Trophoblast cell (in vitro differentiated cells and primary cell): ENCODE measurements around the gene ZNF653.

Source experiments
- DNase-seq, 2 donors: peaks; one replicate each; pipeline ENCODE4 v3.0.0-alpha.2; 2016
- H2AFZ ChIP-seq: 2 replicates; pipeline ENCODE4 v1.6.1; 2013; ENCODE audit warnings: low read length, moderate library complexity, mild to moderate bottlenecking; ENCODE audit not compliant: insufficient read depth, poor library complexity
- H2AK5ac ChIP-seq: 2 replicates; pipeline ENCODE4 v1.6.1; 2013; ENCODE audit warnings: mild to moderate bottlenecking, low read length
- H2BK120ac ChIP-seq: 2 replicates; pipeline ENCODE4 v1.6.1; 2013; ENCODE audit warnings: low read length, mild to moderate bottlenecking, moderate library complexity; ENCODE audit not compliant: insufficient read depth, poor library complexity
- H2BK12ac ChIP-seq: 2 replicates; pipeline ENCODE4 v1.6.1; 2013; ENCODE audit warnings: mild to moderate bottlenecking, low read length, moderate library complexity
- H2BK5ac ChIP-seq: 2 replicates; pipeline ENCODE4 v1.6.1; 2013; ENCODE audit warnings: low read length, low read depth, moderate library complexity, mild to moderate bottlenecking; ENCODE audit not compliant: poor library complexity
- H3K14ac ChIP-seq: 2 replicates; pipeline ENCODE4 v1.6.1; 2013; ENCODE audit warnings: mild to moderate bottlenecking, low read length
- H3K18ac ChIP-seq: 2 replicates; pipeline ENCODE4 v1.6.1; 2013; ENCODE audit warnings: mild to moderate bottlenecking, low read length
- H3K23ac ChIP-seq: 2 replicates; pipeline ENCODE4 v1.6.1; 2013; ENCODE audit warnings: low read length
- H3K27ac ChIP-seq: 2 replicates; pipeline ENCODE4 v1.5.1; 2013; ENCODE audit warnings: low read depth, mild to moderate bottlenecking, inconsistent platforms, low read length, moderate library complexity
- H3K27me3 ChIP-seq: 2 replicates; pipeline ENCODE4 v1.6.1; 2013; ENCODE audit warnings: inconsistent platforms, mild to moderate bottlenecking, low read length, moderate library complexity; ENCODE audit not compliant: insufficient read depth
- H3K36me3 ChIP-seq, 2 experiments: 1 replicate in 1 of 2; 2 replicates in 1 of 2; pipeline ENCODE4 v1.6.1; 2013; ENCODE audit warnings: low read length in 2 of 2, mild to moderate bottlenecking in 2 of 2, moderate library complexity in 1 of 2; ENCODE audit not compliant: insufficient read depth in 2 of 2, control insufficient read depth in 1 of 2
- H3K4ac ChIP-seq: 2 replicates; pipeline ENCODE4 v1.6.1; 2013; ENCODE audit warnings: low read depth, mild to moderate bottlenecking, low read length, moderate library complexity
- H3K4me1 ChIP-seq, 2 experiments: 1 replicate in 1 of 2; 2 replicates in 1 of 2; pipeline ENCODE4 v1.6.1; 2013; ENCODE audit warnings: low read length in 2 of 2, mild to moderate bottlenecking in 2 of 2, moderate library complexity in 1 of 2; ENCODE audit not compliant: insufficient read depth in 2 of 2, control insufficient read depth in 1 of 2
- H3K4me2 ChIP-seq: 2 replicates; pipeline ENCODE4 v1.6.1; 2013; ENCODE audit warnings: inconsistent platforms, mild to moderate bottlenecking, low read length, moderate library complexity
- H3K4me3 ChIP-seq: 2 replicates; pipeline ENCODE4 v1.5.1; 2013; ENCODE audit warnings: mild to moderate bottlenecking, low read depth, low read length, inconsistent platforms
- H3K79me1 ChIP-seq: one replicate; pipeline ENCODE4 v1.6.1; 2013; ENCODE audit warnings: low read length
- H3K79me2 ChIP-seq: 2 replicates; pipeline ENCODE4 v1.6.1; 2013; ENCODE audit warnings: low read length, mild to moderate bottlenecking; ENCODE audit not compliant: control insufficient read depth, insufficient read depth, poor library complexity
- H3K9ac ChIP-seq: 2 replicates; pipeline ENCODE4 v1.6.1; 2013; ENCODE audit warnings: mild to moderate bottlenecking, low read length
- H3K9me3 ChIP-seq: 2 replicates; pipeline ENCODE4 v1.6.1; 2013; ENCODE audit warnings: low read depth, mild to moderate bottlenecking, control low read depth, inconsistent platforms, low read length; ENCODE audit not compliant: insufficient read depth
- H4K12ac ChIP-seq: 2 replicates; pipeline ENCODE4 v1.6.1; 2013; ENCODE audit warnings: low read depth, mild to moderate bottlenecking, low read length, moderate library complexity
- H4K8ac ChIP-seq: 2 replicates; pipeline ENCODE4 v1.6.1; 2013; ENCODE audit warnings: low read depth, mild to moderate bottlenecking, low read length, moderate library complexity
- H4K91ac ChIP-seq: one replicate; pipeline ENCODE4 v1.6.1; 2013; ENCODE audit warnings: low read depth, mild to moderate bottlenecking, low read length, moderate library complexity
- WGBS: extraction: QIAGEN DNeasy Blood & Tissue Kit; methylation state at CpG from one replicate; pipeline ENCODE4 v1.1.7; 2013; ENCODE audit warnings: missing lambda C conversion rate; ENCODE audit not compliant: insufficient read length, insufficient coverage; ENCODE audit errors: extremely low coverage; 5-methylcytosine and 5-hydroxymethylcytosine counted together

ZNF653 gene

DNA sequence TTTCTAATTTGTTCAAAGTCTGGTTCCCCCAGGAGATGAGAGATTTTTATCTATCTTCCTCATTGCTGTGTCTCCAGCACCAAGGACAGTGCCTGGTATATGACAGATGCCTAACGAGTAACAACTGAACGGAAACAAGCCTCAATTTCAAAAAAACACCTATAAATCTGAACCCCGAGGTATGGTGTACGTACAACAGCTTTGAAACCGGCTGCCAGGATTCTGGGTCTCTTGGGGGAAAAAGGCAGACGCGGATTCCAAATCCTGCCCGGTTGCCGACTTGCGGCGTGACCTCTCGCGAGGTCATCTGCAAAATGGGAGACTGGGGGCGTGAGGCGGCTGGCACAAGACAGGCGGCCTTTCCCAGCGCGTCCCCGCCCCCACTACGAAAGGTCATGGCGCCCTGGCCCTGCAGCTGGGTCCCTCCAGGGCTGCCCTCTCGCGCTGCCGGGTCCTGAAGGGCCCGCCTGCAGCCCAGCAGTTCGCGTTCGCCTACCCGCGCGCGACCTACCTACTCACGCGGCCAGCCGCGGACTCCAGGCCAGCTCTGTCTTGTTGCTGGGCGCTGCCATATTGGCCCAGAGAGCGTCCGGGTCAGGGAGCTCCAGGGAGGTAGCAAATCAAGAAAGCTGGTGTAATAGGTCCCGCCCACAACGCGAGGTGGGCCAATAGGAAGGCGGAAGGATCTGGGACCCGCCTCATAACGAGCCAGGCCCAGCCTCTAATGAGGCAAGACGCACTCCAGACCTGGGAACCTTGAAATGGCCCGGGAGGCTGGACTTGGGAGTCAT, 23.1 kb upstream of the ZNF653 start, which contains the start of gene ECSIT:
Gene ECSIT, minus strand, starts transcription at position 584 of the 791 bp plus-strand sequence. CDS start 9,964 bp downstream, outside the sequence.
- Histone ChIP-seq H3K79me1 (peaks cover 5% of the 10 kb centered on the region), H3K27ac (peak within 1 kb of the TSS; percentile 87), H4K91ac (peak within 1 kb of the TSS; percentile 56), H3K36me3 (no peaks in the 10 kb centered on the region), H3K9ac (peak within 1 kb of the TSS; percentile 77), H3K27me3 (no peaks in the 10 kb centered on the region), H3K23ac (no peak within 1 kb of the TSS), H2AFZ (peak within 1 kb of the TSS; percentile 17), H3K18ac (peak within 1 kb of the TSS; percentile 12), H3K79me2 (peaks cover 2% of the 10 kb centered on the region), H2AK5ac (no peak within 1 kb of the TSS), H3K4ac (no peak within 1 kb of the TSS), H2BK12ac (no peak within 1 kb of the TSS), H4K12ac (peak within 1 kb of the TSS; percentile 26), H2BK5ac (peak within 1 kb of the TSS; percentile 38), H4K8ac (peak within 1 kb of the TSS; percentile 78), H3K9me3 (no peaks in the 10 kb centered on the region), H3K4me3 (peak within 1 kb of the TSS; percentile 91), H3K4me1 (peaks cover 0 to 7% of the 10 kb centered on the region in 2 experiments), H3K4me2 (peak within 1 kb of the TSS; percentile 86), H3K14ac (peak within 1 kb of the TSS; percentile 25), H2BK120ac (peak within 1 kb of the TSS; percentile 34)
- DNase-seq = peak; percentile 100
- WGBS = no CpG with 5 or more reads among the region's 47 CpGs

DNA sequence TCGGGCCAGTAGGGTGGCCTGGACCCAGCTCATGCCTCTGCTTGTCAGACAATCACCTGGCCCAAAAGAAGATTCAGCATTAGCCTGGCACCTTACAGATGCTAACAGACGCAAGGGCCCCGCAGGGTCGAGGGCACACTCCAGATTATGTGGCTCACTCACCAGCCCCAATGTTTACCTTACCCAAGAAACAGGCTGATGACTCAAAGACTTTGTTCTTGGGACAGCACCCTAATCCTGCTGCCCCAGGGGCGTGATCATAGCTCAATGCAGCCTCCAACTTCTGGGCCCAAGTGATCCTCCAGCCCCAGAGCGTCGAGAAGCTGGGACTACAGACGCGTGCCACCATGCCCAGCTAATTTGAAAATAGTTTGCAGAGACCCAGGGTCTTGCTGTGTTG, 13.5 kb upstream of the ZNF653 start:
- no peaks in the 10 kb centered on the region for H3K27me3 ChIP-seq
- H3K4me1 ChIP-seq = no peaks in the 10 kb centered on the region
- H3K36me3 ChIP-seq = peaks cover 8 to 22% of the 10 kb centered on the region in 2 experiments
- H3K79me1 ChIP-seq = no peaks in the 10 kb centered on the region
- H2BK12ac ChIP-seq = no peak overlapping the region
- no peak overlapping the region for H3K27ac ChIP-seq
- H3K79me2 ChIP-seq = no peaks in the 10 kb centered on the region
- no peak overlapping the region for H4K91ac ChIP-seq
- H3K9ac ChIP-seq = no peak overlapping the region
- H3K9me3 ChIP-seq = no peaks in the 10 kb centered on the region
- H3K23ac ChIP-seq = no peak overlapping the region
- H2AK5ac ChIP-seq = no peak overlapping the region
- no peak overlapping the region for H3K4me2 ChIP-seq
- H2BK120ac ChIP-seq = no peak overlapping the region
- no peak overlapping the region for H4K8ac ChIP-seq
- H2AFZ ChIP-seq = no peak overlapping the region
- no CpG with 5 or more reads among the region's 9 CpGs for WGBS
- H3K14ac ChIP-seq = no peak overlapping the region
- H3K4me3 ChIP-seq = no peak overlapping the region
- no peak overlapping the region for H3K18ac ChIP-seq
- DNase-seq = no peak
- H2BK5ac ChIP-seq = no peak overlapping the region
- H3K4ac ChIP-seq = no peak overlapping the region
- H4K12ac ChIP-seq = no peak overlapping the region

DNA sequence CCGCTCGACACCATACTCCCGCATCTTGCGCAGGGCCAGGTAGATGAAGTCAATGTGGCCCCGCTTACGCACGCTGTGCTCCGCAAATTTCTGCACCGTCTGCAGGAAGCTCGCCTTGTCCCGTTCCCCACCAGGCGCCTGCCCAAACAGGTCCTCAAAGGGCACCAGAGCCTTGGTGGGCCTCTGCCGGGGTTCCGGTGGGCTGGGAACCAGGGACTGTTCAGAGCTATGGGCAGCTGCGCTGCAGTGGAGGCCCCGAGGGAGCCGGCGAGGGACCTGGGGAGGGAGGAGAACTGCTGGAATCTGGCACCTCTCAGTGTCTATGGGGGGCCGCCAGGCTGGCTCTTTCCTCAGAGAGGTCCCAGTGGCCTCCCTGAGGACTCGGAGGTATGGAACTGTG, 8.3 kb upstream of the ZNF653 start:
- Histone ChIP-seq H2BK5ac (no peak overlapping the region), H4K8ac (no peak overlapping the region), H3K23ac (no peak overlapping the region), H4K12ac (no peak overlapping the region), H3K9ac (no peak overlapping the region), H3K14ac (no peak overlapping the region), H3K9me3 (peaks cover 2% of the 10 kb centered on the region), H3K18ac (no peak overlapping the region), H3K27me3 (no peaks in the 10 kb centered on the region), H2BK12ac (no peak overlapping the region), H2BK120ac (no peak overlapping the region), H4K91ac (no peak overlapping the region), H3K27ac (no peak overlapping the region), H3K36me3 (peaks cover 25 to 30% of the 10 kb centered on the region in 2 experiments), H3K4ac (no peak overlapping the region), H3K4me3 (no peak overlapping the region), H2AFZ (no peak overlapping the region), H3K79me1 (no peaks in the 10 kb centered on the region), H2AK5ac (no peak overlapping the region), H3K4me2 (no peak overlapping the region), H3K4me1 (no peaks in the 10 kb centered on the region), H3K79me2 (no peaks in the 10 kb centered on the region)
- no CpG with 5 or more reads among the region's 20 CpGs for WGBS
- DNase-seq = no peak

DNA sequence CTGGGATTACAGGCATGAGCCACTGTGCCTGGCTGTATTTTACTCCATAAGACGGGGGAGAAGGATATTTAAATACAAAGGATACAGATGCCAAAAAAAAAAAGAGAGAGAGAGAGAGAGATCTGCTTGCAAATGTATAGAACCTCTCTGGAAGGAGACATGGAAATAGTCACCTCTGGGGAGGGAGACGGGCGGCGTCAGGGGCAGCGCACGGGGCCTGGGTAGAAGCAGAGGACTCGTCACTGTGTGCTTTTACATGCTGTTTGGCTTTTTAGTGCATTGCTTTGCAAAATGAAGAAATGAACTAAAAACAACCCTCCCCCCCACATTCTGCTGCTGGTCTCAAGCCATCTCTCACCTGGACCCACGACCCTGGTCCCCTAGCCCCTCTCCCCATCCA, 4.8 kb upstream of the ZNF653 start:
- Histone ChIP-seq H3K4me1 (peaks cover 17 to 19% of the 10 kb centered on the region in 2 experiments), H3K14ac (no peak overlapping the region), H2BK5ac (no peak overlapping the region), H3K4me3 (no peak overlapping the region), H3K27me3 (no peaks in the 10 kb centered on the region), H3K4ac (no peak overlapping the region), H2BK12ac (no peak overlapping the region), H2AFZ (no peak overlapping the region), H3K36me3 (peaks cover 19 to 21% of the 10 kb centered on the region in 2 experiments), H4K91ac (no peak overlapping the region), H2AK5ac (no peak overlapping the region), H3K23ac (no peak overlapping the region), H3K79me2 (peaks cover 2% of the 10 kb centered on the region), H3K27ac (no peak overlapping the region), H3K9ac (no peak overlapping the region), H3K18ac (no peak overlapping the region), H4K12ac (no peak overlapping the region), H3K4me2 (no peak overlapping the region), H3K9me3 (peaks cover 2% of the 10 kb centered on the region), H4K8ac (no peak overlapping the region), H2BK120ac (no peak overlapping the region), H3K79me1 (peaks cover 2% of the 10 kb centered on the region)
- no CpG with 5 or more reads among the region's 8 CpGs for WGBS
- no peak for DNase-seq
